KG1 (cell line): ENCODE measurements around the gene COX6B1.
"Not testable (repeated sequence)": the region's sequence is repeated elsewhere in the genome, so short reads cannot be mapped to it uniquely, and the experiment has no call there.

ENCODE experiments used
- DNase-seq: peaks from one replicate; lab custom pipeline; 2025; lab: John Stamatoyannopoulos, UW

The COX6B1 gene, protein sequence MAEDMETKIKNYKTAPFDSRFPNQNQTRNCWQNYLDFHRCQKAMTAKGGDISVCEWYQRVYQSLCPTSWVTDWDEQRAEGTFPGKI

GRCh38 chr19:35648017-35648961 lies at the start of gene COX6B1:
COX6B1 (plus strand) TSS chr19:35648323; CDS start chr19:35651244, 2,921 bp downstream.
- DNase-seq, result peak; percentile 91

GRCh38 chr19:35601971-35602370 lies 46.2 kb upstream of the COX6B1 start:
- no peak for DNase-seq

DNA sequence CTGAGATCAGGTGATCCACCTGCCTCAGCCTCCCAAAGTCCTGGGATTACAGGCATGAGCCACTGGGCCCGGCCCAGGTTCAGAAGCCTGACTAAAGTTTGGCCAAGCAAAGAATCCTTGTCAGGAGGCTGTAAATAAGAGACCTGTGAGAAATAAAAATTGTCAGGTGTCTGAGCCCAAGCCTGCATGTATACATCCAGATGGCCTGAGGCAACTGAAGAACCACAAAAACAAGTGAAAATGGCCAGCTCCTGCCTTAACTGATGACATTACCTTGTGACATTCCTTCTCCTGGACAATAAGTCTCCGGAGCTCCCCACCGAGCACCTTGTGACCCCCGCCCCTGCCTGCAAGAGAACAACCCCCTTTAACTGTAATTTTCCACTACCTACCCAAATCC lies 43.7 kb upstream of the COX6B1 start:
- not testable (repeated sequence) for DNase-seq

DNA sequence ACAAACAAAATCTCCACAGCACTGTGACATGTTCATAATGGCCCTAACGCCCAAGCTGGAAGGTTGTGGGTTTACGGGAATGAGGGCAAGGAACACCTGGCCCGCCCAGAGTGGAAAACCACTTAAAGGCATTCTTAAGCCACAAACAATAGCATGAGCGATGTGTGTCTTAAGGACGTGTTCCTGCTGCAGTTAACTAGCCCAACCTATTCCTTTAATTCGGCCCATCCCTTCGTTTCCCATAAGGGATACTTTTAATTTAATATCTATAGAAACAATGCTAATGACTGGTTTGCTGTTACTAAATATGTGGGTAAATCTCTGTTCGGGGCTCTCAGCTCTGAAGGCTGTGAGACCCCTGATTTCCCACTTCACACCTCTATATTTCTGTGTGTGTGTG lies 41.0 kb upstream of the COX6B1 start:
- not testable (repeated sequence) for DNase-seq

GRCh38 chr19:35607661-35608060 lies 40.5 kb upstream of the COX6B1 start:
- no peak for DNase-seq

DNA sequence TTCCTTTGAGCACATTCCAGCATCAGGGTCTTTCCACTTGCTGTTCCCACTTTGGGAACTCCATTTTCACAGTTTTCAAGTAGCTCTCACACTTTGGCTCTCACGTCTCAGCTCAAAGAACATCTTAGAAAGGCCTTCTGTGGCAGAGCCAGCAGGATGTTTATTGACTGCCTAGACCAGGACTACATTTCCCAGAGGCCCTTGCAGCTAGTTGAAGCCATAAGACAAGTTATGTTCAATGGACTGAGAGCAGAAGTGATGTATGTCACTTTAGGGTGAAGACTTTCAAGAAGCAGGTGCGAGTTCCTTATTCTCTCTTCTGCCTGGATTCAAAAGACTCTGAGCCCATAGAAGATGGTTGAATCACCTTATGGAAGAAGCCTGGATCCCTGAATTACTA lies 39.9 kb upstream of the COX6B1 start:
- DNase-seq, result no peak

- DNase-seq, result no peak
Measured at GRCh38 chr19:35609851-35610353, 38.2 kb upstream of the COX6B1 start.

DNA sequence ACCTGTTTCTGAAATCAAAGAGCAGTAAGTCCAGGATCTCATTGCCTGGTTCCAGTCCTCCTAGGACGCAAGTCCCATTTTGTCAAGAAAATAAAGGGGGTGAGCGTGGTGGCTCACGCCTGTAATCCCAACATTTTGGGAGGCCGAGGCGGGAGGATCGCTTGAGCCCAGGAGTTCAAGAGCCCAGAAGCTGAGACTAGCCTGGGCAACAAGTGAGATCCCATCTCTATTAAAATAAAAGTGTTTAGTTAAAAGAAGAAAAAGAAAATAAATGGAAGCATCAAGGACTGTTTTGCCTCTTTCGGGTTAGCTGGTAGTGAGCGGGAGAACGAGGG lies 35.9 kb upstream of the COX6B1 start:
- no peak for DNase-seq

DNA sequence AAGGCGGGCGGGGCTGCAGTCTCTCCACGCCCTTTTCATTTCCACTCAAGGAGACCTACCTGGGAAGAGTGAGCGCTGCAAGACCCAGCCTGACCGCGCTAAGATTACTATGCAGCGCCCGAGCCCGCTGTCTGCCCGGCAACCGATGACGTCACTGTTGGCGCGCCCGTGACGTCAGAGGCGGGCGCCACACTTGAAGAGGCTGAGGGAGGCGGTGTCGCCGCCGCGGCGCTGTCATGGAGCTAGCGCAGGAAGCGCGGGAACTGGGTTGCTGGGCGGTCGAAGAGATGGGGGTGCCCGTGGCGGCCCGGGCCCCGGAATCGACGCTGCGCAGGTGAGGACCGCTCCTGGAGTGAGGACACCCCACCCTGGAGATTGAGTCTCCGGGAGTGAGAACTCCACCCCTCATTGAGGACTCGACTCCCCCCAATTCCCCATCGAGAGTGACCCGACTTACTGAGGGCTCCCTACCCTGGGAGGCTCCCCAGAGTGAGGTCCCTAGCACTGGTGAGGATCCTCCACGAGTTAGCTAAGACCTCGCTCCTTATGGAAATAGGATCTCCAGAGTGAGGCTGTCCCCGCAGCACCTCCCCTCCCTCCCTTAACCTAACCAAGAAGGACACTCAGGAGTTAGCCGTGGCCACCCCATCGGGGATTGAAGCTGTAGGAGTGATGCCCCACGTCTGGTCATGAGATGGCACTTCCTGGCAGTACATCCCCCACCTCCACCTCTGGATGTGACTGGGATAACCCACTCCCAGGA lies 35.4 kb upstream of the COX6B1 start, which contains the start of gene HAUS5:
HAUS5 (plus strand) TSS at position 177 of the 763 bp plus-strand sequence; CDS start at position 237, 60 bp downstream.
- DNase-seq, result peak; percentile 72

DNA sequence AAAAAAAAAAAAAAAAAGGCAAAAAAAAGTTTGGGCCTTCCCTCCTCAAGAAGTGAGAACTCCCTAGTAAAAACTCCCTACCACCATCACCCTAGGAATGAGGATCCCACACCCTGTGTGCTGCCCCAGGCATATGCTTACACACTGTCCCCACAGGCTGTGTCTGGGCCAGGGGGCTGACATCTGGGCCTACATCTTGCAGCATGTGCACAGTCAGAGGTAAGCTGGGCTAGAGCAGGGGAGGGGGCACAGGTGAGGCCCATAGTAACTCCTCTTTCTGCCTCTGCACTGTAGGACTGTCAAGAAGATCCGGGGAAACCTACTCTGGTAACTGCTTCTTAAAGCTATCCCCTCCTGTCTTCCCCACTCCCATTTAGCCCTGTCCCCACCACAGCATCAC lies 34.5 kb upstream of the COX6B1 start:
- no peak for DNase-seq

- DNase-seq, result no peak
Measured at GRCh38 chr19:35615036-35615435, 33.1 kb upstream of the COX6B1 start.

GRCh38 chr19:35618857-35619256 lies 29.3 kb upstream of the COX6B1 start:
- no peak for DNase-seq

DNA sequence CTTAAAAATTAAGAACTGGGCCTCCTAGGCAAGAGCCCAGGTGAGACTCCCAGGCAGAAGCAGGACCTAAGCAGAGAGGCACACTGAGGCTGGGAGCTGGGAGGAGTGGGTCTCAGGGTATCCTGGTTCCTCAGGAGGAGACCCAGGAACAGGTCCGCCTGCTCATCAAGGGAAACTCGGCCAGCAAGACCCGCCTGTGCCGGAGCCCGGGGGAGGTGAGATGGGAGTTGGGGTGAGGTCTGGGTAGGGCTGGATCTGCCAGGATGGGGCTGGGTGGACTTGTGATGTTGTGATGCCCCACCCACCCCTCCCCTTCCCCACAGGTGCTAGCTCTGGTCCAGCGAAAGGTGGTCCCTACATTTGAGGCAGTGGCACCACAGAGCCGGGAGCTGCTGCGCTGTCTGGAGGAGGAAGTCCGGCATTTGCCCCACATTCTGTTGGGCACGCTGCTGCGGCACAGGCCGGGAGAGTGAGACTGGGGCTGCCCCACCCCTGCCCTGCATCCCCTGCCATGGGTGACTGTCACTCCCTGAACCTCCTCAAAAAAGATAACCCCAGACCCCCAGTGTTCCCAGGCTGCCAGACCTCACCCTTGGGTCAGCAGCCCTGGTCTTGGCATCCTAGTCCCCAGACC lies 28.7 kb upstream of the COX6B1 start:
- no peak for DNase-seq

DNA sequence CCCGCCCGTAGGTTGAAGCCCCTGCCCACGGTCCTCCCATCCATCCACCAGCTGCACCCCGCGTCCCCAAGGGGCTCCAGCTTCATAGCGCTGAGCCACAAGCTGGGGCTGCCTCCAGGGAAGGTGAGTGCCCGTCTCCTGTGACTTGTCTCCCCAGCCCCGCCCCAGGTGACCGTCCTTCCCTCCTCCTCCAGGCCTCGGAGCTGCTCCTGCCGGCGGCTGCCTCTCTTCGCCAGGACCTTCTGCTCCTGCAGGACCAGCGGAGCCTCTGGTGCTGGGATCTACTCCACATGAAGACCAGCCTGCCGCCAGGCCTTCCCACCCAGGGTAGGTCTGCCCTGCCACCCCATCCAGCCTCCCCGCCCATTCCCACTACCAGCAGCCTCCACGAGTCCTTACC lies 28.1 kb upstream of the COX6B1 start:
- no peak for DNase-seq

DNA sequence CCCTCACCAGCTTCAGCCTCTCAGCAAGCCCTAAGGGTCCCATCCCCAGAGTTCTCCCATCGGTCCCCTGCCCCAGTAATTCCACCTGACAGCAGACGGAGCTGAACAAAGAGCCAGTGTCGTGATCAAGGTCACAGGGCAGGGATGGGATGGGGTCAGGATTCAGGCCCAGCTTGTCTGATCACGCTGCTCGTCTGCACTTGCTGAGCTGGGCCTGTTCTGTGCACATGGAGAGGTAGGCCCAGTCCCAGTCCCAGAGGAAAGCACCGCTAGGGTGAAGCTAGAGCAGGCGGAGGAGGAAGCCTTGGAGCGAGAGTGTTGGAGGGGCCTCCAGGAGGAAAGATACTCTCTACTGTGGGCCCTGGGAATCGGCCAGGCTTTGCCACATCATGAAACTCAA lies 26.4 kb upstream of the COX6B1 start:
- no peak for DNase-seq

- no peak for DNase-seq
Measured at GRCh38 chr19:35622750-35623149, 25.4 kb upstream of the COX6B1 start.

GRCh38 chr19:35623327-35624010 lies 24.7 kb upstream of the COX6B1 start:
- DNase-seq, result no peak

DNA sequence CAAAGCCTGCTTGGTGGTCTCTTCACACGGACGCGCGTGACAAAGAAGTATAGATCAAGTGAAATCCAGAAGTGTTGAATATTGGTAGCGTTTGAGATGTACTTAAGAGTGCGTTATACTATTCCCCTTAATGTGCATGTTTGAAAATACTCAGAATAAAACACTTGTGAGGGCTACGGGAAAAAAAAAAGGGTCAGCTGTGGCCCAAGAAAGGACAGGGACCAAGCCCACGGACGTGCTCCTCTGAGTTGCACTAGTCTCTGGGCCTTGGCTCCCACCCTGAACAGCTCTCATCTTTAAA lies 19.9 kb upstream of the COX6B1 start:
- DNase-seq, result no peak

GRCh38 chr19:35628565-35629331 lies 19.4 kb upstream of the COX6B1 start, which contains the start of gene RBM42:
RBM42 (plus strand) TSS chr19:35629036; CDS start chr19:35629154, 118 bp downstream.
- DNase-seq, result peak; percentile 88

- DNase-seq, result no peak
Measured at GRCh38 chr19:35629332-35629633, 18.8 kb upstream of the COX6B1 start.
